Panc1 (cell line): ENCODE results near the gene UBE2M. TPM values are rescaled to one million over a fixed set of nuclear protein-coding genes. Genes with fewer than 3 reads are reported as not detected.

Experiments
- microRNA-seq: library from miRNA; unstranded; fragments of <30 nt; microRNA quantifications from one replicate; pipeline ENCODE4 v1.1.0, GENCODE V29; 2020; ENCODE audit not compliant: unreplicated experiment
- total RNA-seq: library from RNA; stranded (reverse); gene quantifications from one replicate; pipeline ENCODE4 v1.2.1, GENCODE V29; 2021; ENCODE audit not compliant: unreplicated experiment

The UBE2M gene
- total RNA-seq, 1 experiment from 2014 or later, result 189 TPM

Small RNA genes lying within 50 kb of the gene (microRNA-seq; reads per million reads assigned to microRNA genes)
- 2.2 reads per million for gene MIR6807

Other genes starting within 250 kb of the UBE2M start
- 6.6 TPM for gene ZSCAN22, start 231.6 kb downstream of the UBE2M start, total RNA-seq
- gene A1BG, start 205.1 kb downstream of the UBE2M start, total RNA-seq, result 47.4 TPM
- 1.9 TPM for gene ZNF497, start 195.9 kb downstream of the UBE2M start, total RNA-seq
- gene ZNF837, start 177.6 kb downstream of the UBE2M start, total RNA-seq, result 1.6 TPM
- gene RPS5, start 171.3 kb downstream of the UBE2M start, total RNA-seq, result 1,487 TPM
- 1.6 TPM for gene RNF225, start 163.0 kb downstream of the UBE2M start, total RNA-seq
- gene ZNF584, start 150.0 kb downstream of the UBE2M start, total RNA-seq, result 29.0 TPM
- gene ZNF132, start 118.5 kb downstream of the UBE2M start, total RNA-seq, result not detected
- 7.8 TPM for gene ZNF324B, start 107.0 kb downstream of the UBE2M start, total RNA-seq
- gene ZNF324, start 91.5 kb downstream of the UBE2M start, total RNA-seq, result 12.8 TPM
- gene ZNF446, start 82.3 kb downstream of the UBE2M start, total RNA-seq, result 20.7 TPM
- 10.7 TPM for gene SLC27A5, start 46.6 kb downstream of the UBE2M start, total RNA-seq
- gene ZBTB45, start 38.8 kb downstream of the UBE2M start, total RNA-seq, result 24.7 TPM
- gene TRIM28, start 14.5 kb downstream of the UBE2M start, total RNA-seq, result 767 TPM
- gene CHMP2A, start 3.5 kb downstream of the UBE2M start, total RNA-seq, result 191 TPM
- gene MZF1, start 14.7 kb upstream of the UBE2M start, total RNA-seq, result 25.9 TPM